Mucosa of descending colon (tissue), 3 donors: ENCODE results near the gene ODAD3. TPM values are rescaled to one million over a fixed set of nuclear protein-coding genes. Genes with fewer than 3 reads are reported as not detected.

Experiments
- ATAC-seq: fragments of 200-7000 bp; cut with Tn5 transposase; one replicate; pipeline ENCODE4 v1.9.1; 2020; ENCODE audit warnings: mild to moderate bottlenecking, moderate library complexity
- DNase-seq, 3 donors: peaks; one replicate each; pipeline ENCODE4 v3.0.0-alpha.2; 2020
- H3K36me3 ChIP-seq: fragments of 200-600 bp; one replicate; pipeline ENCODE4 v1.8.0; 2021; ENCODE audit warnings: low read depth, mild to moderate bottlenecking
- H3K4me1 ChIP-seq: fragments of 200-600 bp; one replicate; pipeline ENCODE4 v1.8.0; 2021; ENCODE audit warnings: low read depth, mild to moderate bottlenecking
- H3K4me3 ChIP-seq: fragments of 200-600 bp; one replicate; pipeline ENCODE4 v1.8.0; 2021; ENCODE audit warnings: mild to moderate bottlenecking
- H3K9me3 ChIP-seq: fragments of 200-600 bp; one replicate; pipeline ENCODE4 v1.8.0; 2021; ENCODE audit warnings: mild to moderate bottlenecking
- intact Hi-C, 2 donors: fragments of 100-400 bp; cut with DNase I in 1 of 2; cut with micrococcal nuclease in 1 of 2; formaldehyde crosslinking; loops; one replicate each; pipeline versions ENCODE4 v1.11.0 to v1.11.1; 2022; cut with DNase I, micrococcal nuclease
- total RNA-seq, 3 donors: library from RNA; stranded (reverse); fragmentation: NEBNext Ultra II Directional in 2 of 3; extraction: Animal tissue kit (Norgen Biotek cat#: 25700) in 2 of 3; gene quantifications; one replicate each; pipeline versions ENCODE4 v1.2.1 to v1.2.4, GENCODE V29; 2021 to 2023
- TF ChIP-seq, protein P1 (sequence below): fragments of 200-600 bp; IDR thresholded peaks from one replicate; pipeline ENCODE4 v1.8.0; 2022; ENCODE audit warnings: antibody characterized with exemption, mild to moderate bottlenecking
- donor health status: DM: no; HTN: no; CAD: no; lungs with moderate emphysema.
- donor health status: DM: no; HTN: no; CAD: no.
- donor health status: DM: no; HTN: yes; CAD: no.

ODAD3 gene
- total RNA-seq, 3 donors from 2014 or later = 0.14 to 0.28 TPM; not detected in 1

DNA sequence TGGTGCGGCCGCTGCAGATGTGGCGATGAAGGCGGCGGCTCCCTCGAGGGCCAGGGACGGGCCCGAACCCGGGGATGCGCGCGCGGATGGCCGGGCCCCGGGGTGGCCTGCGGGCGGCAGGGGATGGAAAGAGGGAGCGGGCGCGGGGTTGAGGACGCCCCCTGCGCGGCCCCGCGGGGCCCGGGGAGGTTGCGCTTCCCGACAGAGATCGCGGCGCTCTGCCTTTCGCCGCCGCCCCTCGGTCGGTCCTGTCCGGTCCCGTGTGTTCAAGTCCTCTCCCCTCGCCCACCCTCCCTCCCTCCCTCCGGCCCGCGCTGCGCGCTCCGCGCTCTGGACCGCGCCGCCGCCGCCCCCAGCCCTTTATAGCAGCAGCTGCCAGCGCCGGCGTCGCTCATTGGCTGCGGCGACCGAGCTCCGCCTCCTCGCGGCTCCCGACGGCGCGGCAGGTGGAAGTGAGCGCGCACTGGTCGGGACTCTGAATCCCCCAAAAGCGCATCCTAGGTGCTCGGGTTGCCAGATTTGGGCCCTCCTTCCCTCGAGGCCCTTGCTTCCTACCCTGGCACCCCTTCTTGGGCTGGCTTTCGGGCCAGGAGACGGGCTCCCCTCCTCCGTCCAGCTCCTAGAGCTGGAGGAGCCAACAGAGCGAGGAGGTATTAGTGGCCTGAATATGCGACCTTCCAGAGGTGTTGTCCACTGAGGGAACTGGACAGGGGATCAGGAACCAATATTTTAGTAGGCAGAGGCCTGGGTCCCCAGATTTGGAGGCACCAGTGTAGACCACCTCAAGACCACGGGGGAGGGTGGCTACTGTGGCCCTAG, 46.0 kb upstream of the ODAD3 start, which contains the start of gene ELAVL3:
TSS of gene ELAVL3 (minus strand) at position 332 of the 819 bp plus-strand sequence. CDS start 438 bp downstream, outside the sequence.
- intact Hi-C loops = no loop called here
- TF ChIP-seq, protein P1, sequence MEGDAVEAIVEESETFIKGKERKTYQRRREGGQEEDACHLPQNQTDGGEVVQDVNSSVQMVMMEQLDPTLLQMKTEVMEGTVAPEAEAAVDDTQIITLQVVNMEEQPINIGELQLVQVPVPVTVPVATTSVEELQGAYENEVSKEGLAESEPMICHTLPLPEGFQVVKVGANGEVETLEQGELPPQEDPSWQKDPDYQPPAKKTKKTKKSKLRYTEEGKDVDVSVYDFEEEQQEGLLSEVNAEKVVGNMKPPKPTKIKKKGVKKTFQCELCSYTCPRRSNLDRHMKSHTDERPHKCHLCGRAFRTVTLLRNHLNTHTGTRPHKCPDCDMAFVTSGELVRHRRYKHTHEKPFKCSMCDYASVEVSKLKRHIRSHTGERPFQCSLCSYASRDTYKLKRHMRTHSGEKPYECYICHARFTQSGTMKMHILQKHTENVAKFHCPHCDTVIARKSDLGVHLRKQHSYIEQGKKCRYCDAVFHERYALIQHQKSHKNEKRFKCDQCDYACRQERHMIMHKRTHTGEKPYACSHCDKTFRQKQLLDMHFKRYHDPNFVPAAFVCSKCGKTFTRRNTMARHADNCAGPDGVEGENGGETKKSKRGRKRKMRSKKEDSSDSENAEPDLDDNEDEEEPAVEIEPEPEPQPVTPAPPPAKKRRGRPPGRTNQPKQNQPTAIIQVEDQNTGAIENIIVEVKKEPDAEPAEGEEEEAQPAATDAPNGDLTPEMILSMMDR = no peak
- ATAC-seq = no peak
- no peak within 1 kb of the TSS for H3K4me3 ChIP-seq
- no peak for DNase-seq
- no peaks in the 10 kb centered on the region for H3K9me3 ChIP-seq
- H3K4me1 ChIP-seq = peaks cover 15% of the 10 kb centered on the region
- no peaks in the 10 kb centered on the region for H3K36me3 ChIP-seq

DNA sequence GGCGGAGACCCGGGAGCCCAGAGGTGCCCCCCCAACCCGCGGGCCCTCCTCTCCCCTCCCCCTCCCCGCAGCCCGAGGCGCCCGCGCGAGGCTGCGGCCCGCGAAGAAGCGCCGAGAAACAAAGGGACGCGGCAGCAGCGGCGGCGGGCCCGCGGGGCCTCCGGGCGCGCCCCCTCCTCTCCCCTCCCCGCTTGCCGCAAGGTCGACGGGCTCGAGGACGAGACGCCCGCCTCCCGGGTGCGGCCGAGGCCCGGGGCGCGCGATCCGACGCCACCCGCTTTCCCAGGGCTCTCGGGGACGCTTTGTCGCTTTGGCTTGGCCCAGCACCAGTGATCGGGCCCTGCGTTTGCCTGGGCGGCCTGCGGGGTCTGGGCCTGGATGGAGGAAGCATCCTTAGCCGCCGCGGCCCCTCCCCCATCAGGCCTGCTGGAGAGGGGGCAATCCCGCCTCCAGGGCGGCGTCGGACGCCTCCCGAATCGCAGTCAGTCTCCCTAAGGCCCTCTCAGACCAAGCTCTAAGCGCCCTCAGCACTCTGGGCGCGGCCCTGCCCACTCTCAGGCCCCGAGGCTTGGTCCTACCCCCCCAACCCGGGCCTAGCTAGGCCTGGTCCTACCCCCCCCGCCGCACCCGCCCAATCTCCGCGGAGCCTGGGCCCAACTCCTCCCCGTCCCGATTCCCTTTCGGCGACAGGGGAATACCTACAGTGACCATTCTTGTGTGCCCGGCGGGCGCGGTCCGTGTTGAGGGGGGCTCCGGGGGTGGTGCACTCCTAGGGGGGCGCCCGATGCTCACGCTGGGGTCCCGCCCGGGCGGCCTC, 45.2 kb upstream of the ODAD3 start:
- no peak for DNase-seq
- no peak for ATAC-seq
- Histone ChIP-seq H3K36me3 (no peaks in the 10 kb centered on the region), H3K4me1 (peaks cover 15% of the 10 kb centered on the region), H3K9me3 (no peaks in the 10 kb centered on the region), H3K4me3 (no peak overlapping the region)
- TF ChIP-seq, protein P1 = no peak
- intact Hi-C loops = no loop called here

- Histone ChIP-seq H3K4me1 (peaks cover 15% of the 10 kb centered on the region), H3K9me3 (no peaks in the 10 kb centered on the region), H3K4me3 (no peak overlapping the region), H3K36me3 (no peaks in the 10 kb centered on the region)
- DNase-seq = peak in 2 of 3 donors; percentile 60 to 69
- intact Hi-C loops = no loop called here
- TF ChIP-seq, protein P1 = no peak
- peak; percentile 27 for ATAC-seq
Observed at GRCh38 chr19:11479090-11479897, 44.4 kb upstream of the ODAD3 start.

- no peak overlapping the region for H3K4me3 ChIP-seq
- no peaks in the 10 kb centered on the region for H3K36me3 ChIP-seq
- no peaks in the 10 kb centered on the region for H3K9me3 ChIP-seq
- intact Hi-C loops = no loop called here
- peaks cover 15% of the 10 kb centered on the region for H3K4me1 ChIP-seq
- no peak for DNase-seq
- TF ChIP-seq, protein P1 = no peak
- no peak for ATAC-seq
Observed at GRCh38 chr19:11478167-11479089, 43.5 kb upstream of the ODAD3 start.
